GM10266 (cell line): Measurements from ENCODE around the gene TMEM255B.

Experiments used
- DNase-seq: peaks from one replicate; pipeline ENCODE4 v3.0.0; 2012; ENCODE audit errors: extremely low spot score
- TF ChIP-seq, protein P1 (sequence below): IDR thresholded peaks from 2 replicates; pipeline ENCODE4 v1.5.1; 2012; ENCODE audit warnings: mild to moderate bottlenecking, low read depth; ENCODE audit not compliant: control insufficient read depth, insufficient read depth; ENCODE audit errors: missing control alignments

The TMEM255B gene

GRCh38 chr13:113851826-113852535 is 93.0 kb downstream of the TMEM255B start:
- no peak for DNase-seq
- TF ChIP-seq, protein P1, sequence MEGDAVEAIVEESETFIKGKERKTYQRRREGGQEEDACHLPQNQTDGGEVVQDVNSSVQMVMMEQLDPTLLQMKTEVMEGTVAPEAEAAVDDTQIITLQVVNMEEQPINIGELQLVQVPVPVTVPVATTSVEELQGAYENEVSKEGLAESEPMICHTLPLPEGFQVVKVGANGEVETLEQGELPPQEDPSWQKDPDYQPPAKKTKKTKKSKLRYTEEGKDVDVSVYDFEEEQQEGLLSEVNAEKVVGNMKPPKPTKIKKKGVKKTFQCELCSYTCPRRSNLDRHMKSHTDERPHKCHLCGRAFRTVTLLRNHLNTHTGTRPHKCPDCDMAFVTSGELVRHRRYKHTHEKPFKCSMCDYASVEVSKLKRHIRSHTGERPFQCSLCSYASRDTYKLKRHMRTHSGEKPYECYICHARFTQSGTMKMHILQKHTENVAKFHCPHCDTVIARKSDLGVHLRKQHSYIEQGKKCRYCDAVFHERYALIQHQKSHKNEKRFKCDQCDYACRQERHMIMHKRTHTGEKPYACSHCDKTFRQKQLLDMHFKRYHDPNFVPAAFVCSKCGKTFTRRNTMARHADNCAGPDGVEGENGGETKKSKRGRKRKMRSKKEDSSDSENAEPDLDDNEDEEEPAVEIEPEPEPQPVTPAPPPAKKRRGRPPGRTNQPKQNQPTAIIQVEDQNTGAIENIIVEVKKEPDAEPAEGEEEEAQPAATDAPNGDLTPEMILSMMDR, result no peak

GRCh38 chr13:113852536-113853517 is 93.8 kb downstream of the TMEM255B start:
- TF ChIP-seq, protein P1, result no peak
- no peak for DNase-seq

DNA sequence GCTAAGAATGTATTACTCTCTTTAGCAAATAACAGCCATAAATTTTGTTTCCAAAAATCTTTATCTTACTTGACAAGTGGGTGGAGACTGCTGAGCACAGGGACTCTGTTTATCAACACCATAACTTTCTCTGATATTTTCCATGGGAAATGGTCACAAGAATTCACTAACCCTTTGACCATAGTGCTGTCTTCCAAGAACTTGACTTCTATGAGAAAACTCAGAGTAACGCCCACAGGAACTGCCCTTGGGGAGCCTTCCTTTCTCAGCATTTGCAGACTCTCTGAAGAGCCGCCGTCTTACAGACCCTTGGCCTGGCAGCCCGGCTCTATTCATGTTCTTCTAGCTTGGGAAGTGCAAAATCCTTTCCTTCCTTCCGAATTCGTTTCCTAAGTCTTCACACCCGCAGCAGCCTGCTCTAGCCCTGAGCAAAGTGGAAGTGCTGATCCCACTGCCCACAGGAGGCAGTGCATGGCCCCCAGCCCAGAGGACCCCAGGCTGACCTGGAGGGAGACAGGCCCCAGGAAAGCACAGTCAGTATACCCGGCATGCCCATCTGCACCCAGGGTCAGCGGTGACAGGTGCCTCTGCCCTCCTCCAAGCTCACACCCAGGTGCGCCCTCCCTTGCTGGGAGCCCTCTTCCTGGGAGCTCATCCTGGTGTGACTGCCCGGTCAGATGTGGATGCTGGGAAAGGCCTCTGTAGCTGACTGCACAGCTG is 94.7 kb downstream of the TMEM255B start:
- no peak for DNase-seq
- TF ChIP-seq, protein P1, result no peak

DNA sequence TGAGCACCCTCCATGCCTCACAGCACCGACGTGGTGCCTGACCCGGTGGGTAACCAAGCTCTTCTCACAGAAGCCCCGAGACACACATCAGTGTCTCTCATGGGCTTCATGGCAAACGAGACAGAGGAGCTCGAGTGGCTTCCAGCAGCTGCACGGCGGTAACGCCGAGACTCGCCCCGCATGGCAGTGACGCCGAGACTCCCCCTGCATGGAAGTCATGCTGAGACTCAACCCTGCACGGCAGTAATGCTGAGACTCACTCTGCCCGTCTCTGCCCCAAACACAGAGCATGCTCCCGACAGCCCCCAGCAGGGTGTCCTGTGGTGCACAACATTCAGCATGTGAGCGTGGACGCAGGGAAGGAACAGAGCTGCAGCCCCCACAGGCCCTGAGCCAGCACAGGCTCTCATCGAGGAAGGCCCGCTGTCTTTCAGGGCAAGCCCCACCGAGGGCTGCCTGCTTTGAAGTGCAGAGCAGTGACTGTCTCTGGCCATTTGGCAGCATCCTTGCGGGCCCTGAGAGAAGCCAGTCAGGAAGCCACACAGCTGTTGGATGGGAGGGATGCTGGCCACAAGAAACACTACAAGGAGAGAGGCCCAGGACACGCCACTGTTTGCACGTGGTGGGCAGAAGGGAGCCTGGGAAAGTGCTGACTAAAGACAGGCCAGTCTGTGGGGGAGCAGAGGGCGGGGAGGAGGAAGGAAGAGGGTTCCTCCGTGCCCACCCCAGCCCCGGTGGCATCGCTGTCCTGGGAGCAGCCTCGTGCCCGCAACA is 95.4 kb downstream of the TMEM255B start:
- TF ChIP-seq, protein P1, result no peak
- no peak for DNase-seq

DNA sequence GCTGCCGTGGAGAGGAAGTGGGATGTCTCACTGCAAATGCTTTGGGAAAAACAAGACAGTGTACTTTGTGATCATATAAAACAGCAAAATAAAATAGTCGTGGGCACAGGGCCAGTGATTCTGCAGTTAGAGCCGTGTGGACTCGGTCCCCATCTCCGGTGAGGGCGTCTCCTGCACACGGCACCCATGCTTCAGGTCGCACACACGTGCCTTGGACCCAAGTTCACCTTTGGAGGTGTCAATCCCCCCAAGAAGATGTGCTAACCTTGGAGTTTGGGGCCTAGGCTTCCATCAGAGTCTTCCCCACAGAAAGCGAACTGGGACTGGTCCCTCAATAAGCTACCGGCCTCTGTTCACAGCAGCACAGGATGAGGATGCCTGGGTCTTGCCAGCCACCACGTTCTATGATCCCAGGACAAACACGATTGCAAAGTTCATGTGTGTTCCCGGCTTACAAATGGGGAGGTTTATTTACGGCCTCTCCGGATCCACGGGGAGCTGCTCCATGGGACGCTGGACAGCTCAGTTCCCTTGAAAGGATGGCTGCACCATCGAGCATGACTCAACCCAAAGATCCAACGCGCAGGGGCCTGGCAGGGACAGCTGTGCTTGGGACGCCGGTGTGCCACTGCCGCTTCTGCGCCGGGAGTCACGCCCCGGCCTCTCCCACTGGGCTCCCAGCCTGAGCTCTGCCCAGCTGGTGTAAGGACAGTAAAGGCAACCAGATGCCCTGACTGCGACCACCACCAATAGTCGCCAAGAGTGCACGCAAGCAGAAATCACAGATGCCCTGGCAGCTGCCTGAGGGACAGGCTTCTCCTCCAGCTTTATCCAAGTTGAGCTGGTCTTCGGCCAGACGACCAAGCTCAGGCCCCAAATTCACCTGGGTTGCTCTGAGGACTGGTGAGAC is 96.2 kb downstream of the TMEM255B start:
- DNase-seq, result no peak
- TF ChIP-seq, protein P1, result no peak
